HG03064 (cell line): ENCODE results near the gene OXNAD1.
A peak's percentile ranks its signal among the peaks of the same experiment; 100 is the strongest.

Source experiments
- ATAC-seq: cut with Tn5 transposase; IDR thresholded peaks from one replicate; pipeline ENCODE4 v1.9.1; 2021; ENCODE audit warnings: low read depth; ENCODE audit not compliant: unreplicated experiment

Gene OXNAD1

GRCh38 chr3:16323737-16324136, 58.7 kb downstream of the OXNAD1 start:
- no peak for ATAC-seq

- ATAC-seq: no peak
Observed at GRCh38 chr3:16325850-16326249, 60.8 kb downstream of the OXNAD1 start.

GRCh38 chr3:16326724-16327349, 61.8 kb downstream of the OXNAD1 start:
- ATAC-seq: no peak

- ATAC-seq: no peak
Observed at GRCh38 chr3:16328124-16328523, 63.1 kb downstream of the OXNAD1 start.

GRCh38 chr3:16329036-16329825, 64.2 kb downstream of the OXNAD1 start:
- ATAC-seq: no peak

- ATAC-seq: no peak
Observed at GRCh38 chr3:16329826-16330129, 64.8 kb downstream of the OXNAD1 start.

- no peak for ATAC-seq
Observed at GRCh38 chr3:16330351-16330750, 65.3 kb downstream of the OXNAD1 start.

GRCh38 chr3:16331319-16331883, 66.4 kb downstream of the OXNAD1 start:
- ATAC-seq: no peak

GRCh38 chr3:16332904-16333426, 68.0 kb downstream of the OXNAD1 start:
- ATAC-seq: no peak

- no peak for ATAC-seq
Observed at GRCh38 chr3:16334909-16335308, 69.9 kb downstream of the OXNAD1 start.

GRCh38 chr3:16335333-16335732, 70.3 kb downstream of the OXNAD1 start:
- no peak for ATAC-seq

GRCh38 chr3:16335772-16336645, 71.0 kb downstream of the OXNAD1 start:
- no peak for ATAC-seq

- ATAC-seq: no peak
Observed at GRCh38 chr3:16336825-16337224, 71.8 kb downstream of the OXNAD1 start.

- peak; percentile 96 for ATAC-seq
Observed at GRCh38 chr3:16337856-16338540, 73.0 kb downstream of the OXNAD1 start.

- ATAC-seq: no peak
Observed at GRCh38 chr3:16338999-16339398, 74.0 kb downstream of the OXNAD1 start.

GRCh38 chr3:16343101-16343500, 78.1 kb downstream of the OXNAD1 start:
- ATAC-seq: no peak

GRCh38 chr3:16346413-16347081, 81.5 kb downstream of the OXNAD1 start:
- ATAC-seq: no peak

GRCh38 chr3:16347548-16347947, 82.5 kb downstream of the OXNAD1 start:
- ATAC-seq: no peak

- ATAC-seq: no peak
Observed at GRCh38 chr3:16349986-16350596, 85.1 kb downstream of the OXNAD1 start.
